GM23248 (cell line): ENCODE measurements around the gene MPP4. TPM values are rescaled to one million over a fixed set of nuclear protein-coding genes. Genes with fewer than 3 reads are reported as not detected.
A peak's percentile ranks its signal among the peaks of the same experiment; 100 is the strongest.

ENCODE experiments used
- DNase-seq: peaks from one replicate; pipeline ENCODE4 v3.0.0-alpha.2; 2015
- H2AFZ ChIP-seq: fragments of 200-600 bp; sonication (generic); 2 replicates; pipeline ENCODE4 v1.6.1; 2016; ENCODE audit warnings: antibody characterized with exemption
- H3F3A ChIP-seq: fragments of 200-600 bp; sonication (generic); 2 replicates; pipeline ENCODE4 v1.6.1; 2016; ENCODE audit warnings: mild to moderate bottlenecking, antibody characterized with exemption, mixed run types; ENCODE audit not compliant: insufficient read depth
- H3K27ac ChIP-seq: fragments of 200-600 bp; sonication (generic); 2 replicates; pipeline ENCODE4 v1.5.1; 2016; ENCODE audit warnings: mild to moderate bottlenecking
- H3K27me3 ChIP-seq: fragments of 200-600 bp; sonication (generic); replicated peaks from 2 replicates; pipeline ENCODE4 v1.6.1; 2016; ENCODE audit warnings: mild to moderate bottlenecking; ENCODE audit not compliant: insufficient read depth
- H3K36me3 ChIP-seq: fragments of 200-600 bp; sonication (generic); 2 replicates; pipeline ENCODE4 v1.6.1; 2016; ENCODE audit warnings: low read depth, mild to moderate bottlenecking
- H3K4me1 ChIP-seq: fragments of 200-600 bp; sonication (generic); 2 replicates; pipeline ENCODE4 v1.6.1; 2016; ENCODE audit warnings: mild to moderate bottlenecking; ENCODE audit not compliant: insufficient read depth
- H3K4me2 ChIP-seq: fragments of 200-600 bp; sonication (generic); one replicate; pipeline ENCODE4 v1.6.1; 2016; ENCODE audit warnings: mild to moderate bottlenecking; ENCODE audit not compliant: unreplicated experiment
- H3K4me3 ChIP-seq: fragments of 200-600 bp; sonication (generic); 2 replicates; pipeline ENCODE4 v1.5.1; 2016; ENCODE audit warnings: mild to moderate bottlenecking
- H3K79me2 ChIP-seq: fragments of 200-600 bp; sonication (generic); 2 replicates; pipeline ENCODE4 v1.6.1; 2016; ENCODE audit warnings: mild to moderate bottlenecking; ENCODE audit not compliant: insufficient read depth
- H3K9ac ChIP-seq: fragments of 200-600 bp; sonication (generic); 2 replicates; pipeline ENCODE4 v1.6.1; 2016; ENCODE audit warnings: mild to moderate bottlenecking
- H3K9me2 ChIP-seq: fragments of 200-600 bp; sonication (generic); 2 replicates; pipeline ENCODE4 v1.6.1; 2016; ENCODE audit warnings: mixed run types, mild to moderate bottlenecking, moderate library complexity; ENCODE audit not compliant: insufficient read depth
- H3K9me3 ChIP-seq: fragments of 200-600 bp; sonication (generic); one replicate; pipeline ENCODE4 v1.6.1; 2017; ENCODE audit warnings: low read depth
- H4K20me1 ChIP-seq: fragments of 200-600 bp; sonication (generic); 2 replicates; pipeline ENCODE4 v1.6.0; 2016; ENCODE audit not compliant: insufficient read depth
- EZH2 ChIP-seq: fragments of 200-600 bp; sonication (generic); IDR thresholded peaks from 2 replicates; pipeline ENCODE4 v1.6.1; 2018; ENCODE audit warnings: antibody characterized with exemption, mild to moderate bottlenecking; ENCODE audit not compliant: insufficient read depth, poor library complexity, severe bottlenecking
- EZH2phosphoT487 ChIP-seq: fragments of 200-600 bp; sonication (generic); IDR thresholded peaks from 2 replicates; pipeline ENCODE4 v1.6.1; 2018; ENCODE audit warnings: antibody characterized with exemption, moderate library complexity, mild to moderate bottlenecking, low read depth; ENCODE audit not compliant: insufficient read depth
- WGBS, 2 experiments: methylation state at CpG; one replicate each; pipeline ENCODE4 v1.1.6; 2015 to 2017; ENCODE audit warnings: low lambda C conversion rate in 2 of 2, low coverage in 1 of 2; ENCODE audit errors: missing lambda C conversion rate in 2 of 2; 5-methylcytosine and 5-hydroxymethylcytosine counted together
- in situ Hi-C: fragments of 300-500 bp; cut with MboI; formaldehyde crosslinking; loops from 2 replicates; pipeline ENCODE4 v1.15.0; 2020
- polyA plus RNA-seq: library from polyadenylated mRNA; unstranded; fragments of >200 nt; fragmentation: Nextera tagmentation; extraction: Ambion mirVana; gene quantifications from 2 replicates; pipeline ENCODE4 v1.2.1, GENCODE V29; 2016
- total RNA-seq: library from RNA; depleted of rRNA; stranded (reverse); fragments of >200 nt; shearing (Covaris generic); gene quantifications from 2 replicates; pipeline ENCODE4 v1.2.3, GENCODE V29; 2014

MPP4 gene
- total and polyA plus RNA-seq, 2 experiments from 2014 or later, result 3.6 to 3.8 TPM

DNA sequence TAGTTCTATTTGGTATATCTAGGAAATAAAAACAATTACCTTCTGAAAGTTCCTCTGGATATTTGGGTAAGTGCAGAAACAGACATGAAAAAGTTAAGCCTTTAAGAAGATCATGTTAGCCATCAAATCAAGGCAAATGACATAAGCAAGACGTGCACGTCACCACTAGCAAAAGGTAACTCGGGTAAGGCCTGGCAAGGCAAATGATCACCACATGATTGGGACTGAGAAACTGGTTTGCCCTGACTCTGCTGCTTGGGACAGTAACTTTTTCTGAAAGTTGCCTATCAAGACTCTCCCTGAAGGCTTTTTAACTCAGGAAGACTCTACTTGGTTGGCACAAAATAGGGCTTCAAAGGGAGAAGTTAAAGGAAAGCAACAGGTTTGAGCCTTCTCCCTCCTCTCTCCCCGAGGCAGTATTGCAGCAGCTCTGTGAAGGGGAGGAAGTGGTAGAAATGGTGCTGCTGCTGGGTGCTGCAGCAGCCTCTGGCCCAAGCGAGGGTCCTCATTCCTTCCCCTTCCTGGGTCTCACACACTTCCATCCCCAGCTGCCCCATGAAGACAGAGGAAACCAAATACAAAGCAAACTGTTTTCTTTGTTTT, 38.0 kb downstream of the MPP4 start:
- TF ChIP-seq EZH2 (no peak), EZH2phosphoT487 (no peak)
- H3K4me1 ChIP-seq, result peaks cover 14% of the 10 kb centered on the region
- in situ Hi-C loops, result no loop called here
- H3K79me2 ChIP-seq, result no peaks in the 10 kb centered on the region
- WGBS, 2 experiments, result 90 to 93% methylated on average over 5 of the region's 5 CpGs
- no peak overlapping the region for H2AFZ ChIP-seq
- no peak overlapping the region for H3K9ac ChIP-seq
- H4K20me1 ChIP-seq, result no peaks in the 10 kb centered on the region
- no peak for DNase-seq
- no peak overlapping the region for H3K4me3 ChIP-seq
- H3K4me2 ChIP-seq, result no peak overlapping the region
- no peaks in the 10 kb centered on the region for H3K9me2 ChIP-seq
- no peaks in the 10 kb centered on the region for H3K9me3 ChIP-seq
- no peak overlapping the region for H3K27ac ChIP-seq
- peaks cover 10% of the 10 kb centered on the region for H3F3A ChIP-seq
- no peaks in the 10 kb centered on the region for H3K36me3 ChIP-seq
- H3K27me3 ChIP-seq, result no peaks in the 10 kb centered on the region

- 93 to 95% methylated on average over 5 of the region's 5 CpGs for WGBS, 2 experiments
- peaks cover 44% of the 10 kb centered on the region for H3K4me1 ChIP-seq
- no peak for DNase-seq
- TF ChIP-seq EZH2phosphoT487, result no peak
- TF ChIP-seq EZH2, result no peak
- H3K9me2 ChIP-seq, result no peaks in the 10 kb centered on the region
- peaks cover 41% of the 10 kb centered on the region for H3F3A ChIP-seq
- H3K9ac ChIP-seq, result no peak overlapping the region
- H3K27ac ChIP-seq, result no peak overlapping the region
- H3K79me2 ChIP-seq, result no peaks in the 10 kb centered on the region
- no peak overlapping the region for H3K4me3 ChIP-seq
- no peak overlapping the region for H2AFZ ChIP-seq
- no peaks in the 10 kb centered on the region for H3K36me3 ChIP-seq
- no peaks in the 10 kb centered on the region for H3K9me3 ChIP-seq
- no peak overlapping the region for H3K4me2 ChIP-seq
- no peaks in the 10 kb centered on the region for H4K20me1 ChIP-seq
- H3K27me3 ChIP-seq, result no peaks in the 10 kb centered on the region
- in situ Hi-C loops, result no loop called here
These were observed 41.7 kb downstream of the MPP4 start for GRCh38 chr2:201656740-201657139.

DNA sequence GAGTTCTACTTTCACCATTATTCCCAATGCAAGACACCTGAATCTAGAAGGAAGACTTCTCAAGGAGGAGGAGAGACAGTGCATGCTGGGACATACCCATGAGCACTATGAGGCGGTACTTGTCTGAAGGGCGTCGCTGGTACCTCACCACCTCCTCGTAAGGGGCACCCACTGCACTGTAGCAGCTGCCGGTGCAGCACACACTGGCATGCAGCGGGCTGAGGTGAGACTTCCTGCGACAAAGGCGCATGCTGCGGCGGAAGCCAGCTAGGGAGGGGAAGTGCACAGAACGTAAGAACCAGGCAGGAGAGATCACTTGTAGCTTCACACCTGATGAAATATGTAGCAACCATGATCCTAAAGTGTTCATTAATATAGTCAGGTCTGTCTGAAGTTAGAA, 42.3 kb downstream of the MPP4 start:
- Histone ChIP-seq H3K9me2 (no peaks in the 10 kb centered on the region), H2AFZ (no peak overlapping the region), H3K27me3 (no peaks in the 10 kb centered on the region), H3K4me2 (no peak overlapping the region), H3K79me2 (no peaks in the 10 kb centered on the region), H3K9ac (no peak overlapping the region), H3K9me3 (no peaks in the 10 kb centered on the region), H3F3A (peaks cover 41% of the 10 kb centered on the region), H4K20me1 (no peaks in the 10 kb centered on the region), H3K4me1 (peaks cover 44% of the 10 kb centered on the region), H3K36me3 (no peaks in the 10 kb centered on the region), H3K27ac (peak overlapping the region; percentile 99; the same call in 1 of the 2 replicates), H3K4me3 (no peak overlapping the region)
- 93% methylated on average over 11 of the region's 11 CpGs for WGBS, 2 experiments
- in situ Hi-C loops, result no loop called here
- TF ChIP-seq EZH2 (no peak), EZH2phosphoT487 (no peak)
- DNase-seq, result no peak

DNA sequence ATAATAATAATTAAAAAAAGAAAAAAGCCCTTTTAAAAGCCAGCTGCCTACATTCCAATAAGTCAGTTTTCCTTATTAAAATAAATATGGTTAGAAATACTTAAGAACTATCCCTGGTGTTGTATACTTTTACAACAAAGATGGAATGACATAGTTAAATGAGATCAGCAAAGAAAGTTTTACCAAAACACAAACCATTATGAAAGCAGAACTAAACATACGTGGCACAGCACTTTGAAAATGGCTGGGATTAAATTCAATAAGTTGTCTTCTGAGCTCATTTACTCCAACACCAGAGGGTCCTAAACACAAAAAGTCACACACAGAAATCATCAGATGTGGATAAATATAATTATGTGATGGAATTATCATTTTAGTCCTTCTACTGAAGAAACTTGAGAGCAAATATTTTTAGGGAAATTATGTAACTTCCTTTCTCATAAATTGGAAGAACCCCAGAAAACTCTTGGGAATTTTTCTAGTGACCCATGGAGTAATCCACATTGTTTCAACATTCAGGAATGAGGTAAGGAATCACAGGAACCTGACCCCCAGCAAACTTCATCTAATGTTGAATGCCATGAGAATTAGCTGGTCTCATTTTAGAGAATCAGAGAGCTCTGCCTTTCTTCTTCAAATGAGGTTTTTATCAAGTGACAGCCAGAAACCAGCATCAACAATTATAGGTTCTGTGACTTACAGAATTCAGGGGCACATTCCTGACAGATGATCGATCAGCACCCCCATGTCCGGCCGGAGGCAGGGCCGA, 43.6 kb downstream of the MPP4 start:
- Histone ChIP-seq H3K79me2 (no peaks in the 10 kb centered on the region), H4K20me1 (no peaks in the 10 kb centered on the region), H3K4me3 (peak overlapping the region; percentile 20), H3K9ac (peak overlapping the region; percentile 64), H3K27ac (peak overlapping the region; percentile 99), H3K4me2 (peak overlapping the region; percentile 44), H2AFZ (0 out of 2 replicates have a peak overlapping the region, but pooled peaks have one; percentile 2), H3F3A (peaks cover 41% of the 10 kb centered on the region), H3K9me2 (no peaks in the 10 kb centered on the region), H3K36me3 (no peaks in the 10 kb centered on the region), H3K4me1 (peaks cover 44% of the 10 kb centered on the region), H3K27me3 (no peaks in the 10 kb centered on the region), H3K9me3 (no peaks in the 10 kb centered on the region)
- TF ChIP-seq EZH2phosphoT487, result no peak
- TF ChIP-seq EZH2, result no peak
- WGBS, 2 experiments, result 13 to 14% methylated on average over 5 of the region's 5 CpGs
- in situ Hi-C loops, result no loop called here
- peak; percentile 86 for DNase-seq
